HG02938 (cell line): ENCODE data around the gene IMMP2L.

Experiments
- ATAC-seq: cut with Tn5 transposase; IDR thresholded peaks from one replicate; pipeline ENCODE4 v1.9.1; 2021; ENCODE audit warnings: mild to moderate bottlenecking, moderate library complexity; ENCODE audit not compliant: unreplicated experiment

Gene IMMP2L

GRCh38 chr7:111173528-111173927 lies 388.8 kb downstream of the IMMP2L start:
- ATAC-seq, result no peak

DNA sequence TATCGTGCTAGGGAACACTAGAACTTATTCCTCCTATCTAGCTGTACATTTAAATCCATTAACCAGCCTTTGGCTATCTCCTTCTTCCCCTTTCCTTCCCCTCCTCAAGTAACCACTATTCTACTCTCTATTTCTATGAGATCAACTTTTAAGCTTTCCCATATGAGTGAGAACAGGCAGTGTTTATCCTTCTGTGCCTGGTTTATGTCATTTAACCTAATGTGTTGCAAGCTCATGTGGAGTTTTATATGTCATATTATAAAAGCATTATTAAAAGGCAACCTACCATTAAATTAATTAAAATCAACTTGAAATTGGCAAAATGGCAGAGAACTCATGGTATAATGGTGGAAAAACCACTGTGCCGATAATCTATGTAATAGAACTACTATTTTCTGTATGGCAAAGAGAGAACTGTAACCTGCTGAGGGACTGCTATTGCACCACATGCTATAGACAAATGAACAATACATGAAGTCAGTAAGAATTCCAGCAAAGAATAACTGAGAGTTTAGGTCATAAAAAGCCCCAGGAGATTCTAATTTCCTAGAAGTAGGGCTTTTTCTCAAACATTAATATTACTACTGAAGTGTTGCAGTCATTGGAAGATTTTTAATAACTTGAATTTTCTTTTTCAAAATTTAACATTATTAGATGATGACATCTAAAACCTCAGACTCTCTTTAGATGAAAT lies 389.6 kb downstream of the IMMP2L start:
- ATAC-seq, result no peak

GRCh38 chr7:111168182-111168581 lies 394.1 kb downstream of the IMMP2L start:
- ATAC-seq, result no peak

- ATAC-seq, result no peak
Observed at GRCh38 chr7:111164442-111164841, 397.9 kb downstream of the IMMP2L start.

GRCh38 chr7:111162692-111163091 lies 399.6 kb downstream of the IMMP2L start:
- no peak for ATAC-seq

DNA sequence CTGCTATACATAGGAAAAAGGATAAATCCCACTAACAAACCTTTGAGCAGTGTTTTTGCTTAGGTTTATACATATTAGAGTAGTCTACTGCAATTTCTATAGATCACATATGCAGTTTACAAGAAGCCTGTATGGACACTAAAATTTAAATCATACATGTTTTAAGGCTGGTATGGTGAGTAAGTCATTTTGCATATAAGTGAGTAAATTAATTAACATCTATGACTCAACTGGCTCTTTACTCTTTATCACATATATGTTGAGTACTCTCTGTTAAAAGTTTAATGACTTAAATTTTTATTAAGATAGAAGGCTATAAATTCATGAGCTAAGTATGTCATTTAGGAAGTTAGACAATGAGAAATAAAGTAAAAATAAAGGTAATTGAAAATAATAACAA lies 402.0 kb downstream of the IMMP2L start:
- no peak for ATAC-seq

DNA sequence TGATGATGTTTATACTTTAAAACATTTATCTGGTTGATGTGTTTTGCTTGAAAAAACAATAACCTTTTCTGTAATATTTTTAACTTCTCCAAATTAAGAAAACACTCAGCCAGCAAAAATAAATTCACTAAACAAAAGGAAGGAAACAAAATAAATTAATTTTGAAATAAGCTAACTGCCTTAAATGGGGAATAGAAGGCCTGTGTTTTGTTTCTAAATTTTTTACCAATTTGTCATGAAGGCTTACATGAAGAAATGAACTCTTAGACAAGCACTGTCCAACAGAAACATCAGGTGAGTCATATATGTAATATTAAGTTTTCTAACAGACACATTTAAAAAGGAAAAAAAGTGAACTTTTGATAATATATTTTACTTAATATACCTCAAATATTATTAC lies 402.9 kb downstream of the IMMP2L start:
- ATAC-seq, result no peak

DNA sequence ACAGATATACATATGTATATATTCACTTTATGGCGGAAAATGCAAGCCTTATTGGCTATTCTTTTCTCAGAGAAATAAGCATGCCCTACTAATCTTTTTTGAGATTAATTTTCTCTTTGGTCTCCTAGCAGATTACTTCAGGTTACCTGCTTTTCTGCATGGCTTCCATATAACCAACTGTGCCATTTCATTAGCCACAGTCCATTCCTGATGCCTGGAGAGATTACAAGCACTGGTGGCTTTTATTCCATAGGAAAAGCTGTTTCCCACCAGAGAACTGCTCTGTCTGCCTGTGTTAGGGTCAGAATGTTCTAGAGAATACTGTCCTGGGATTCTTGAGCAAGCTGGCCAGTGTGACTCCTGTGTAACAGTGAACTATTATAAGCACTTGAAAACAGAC lies 411.6 kb downstream of the IMMP2L start:
- no peak for ATAC-seq

DNA sequence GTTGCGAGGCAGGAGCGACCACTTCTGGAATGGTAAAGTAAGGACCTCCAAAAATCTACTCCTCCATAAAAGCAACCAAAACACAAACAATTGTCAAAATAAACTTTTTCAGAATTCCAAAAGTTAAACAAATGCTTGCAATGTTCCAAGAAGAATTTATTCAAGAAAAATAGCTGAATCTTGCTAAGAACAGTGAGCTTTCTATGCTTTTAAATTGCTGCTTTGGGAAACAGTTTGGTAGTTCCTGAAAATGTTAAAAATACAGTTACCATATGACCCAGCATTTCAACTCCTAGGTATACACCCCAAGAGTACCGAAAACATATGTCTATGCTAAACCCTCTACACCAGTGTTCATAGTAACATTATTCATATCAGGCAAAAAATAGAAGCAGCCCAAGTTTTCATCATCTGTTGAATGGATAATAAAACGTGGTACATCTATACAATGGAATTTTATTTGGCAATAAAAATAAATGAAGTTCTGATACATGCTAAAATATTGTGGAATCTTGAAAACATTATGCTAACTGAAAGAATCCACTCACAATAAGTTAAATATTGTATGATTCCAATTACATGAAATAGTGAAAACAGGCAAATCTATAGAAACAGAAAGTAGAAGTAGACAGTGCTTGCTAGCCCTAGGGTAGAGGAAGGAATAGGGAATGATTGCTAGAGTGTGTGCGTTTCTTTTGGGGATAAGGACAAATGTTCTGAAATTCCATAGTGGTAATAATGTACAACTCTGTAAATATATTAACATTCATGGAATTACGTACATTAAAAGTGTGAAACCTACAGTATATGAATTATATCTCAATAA lies 414.4 kb downstream of the IMMP2L start:
- ATAC-seq, result no peak

GRCh38 chr7:111146136-111146535 lies 416.2 kb downstream of the IMMP2L start:
- no peak for ATAC-seq

- no peak for ATAC-seq
Observed at GRCh38 chr7:111145472-111145871, 416.8 kb downstream of the IMMP2L start.

- ATAC-seq, result no peak
Observed at GRCh38 chr7:111140091-111140865, 422.0 kb downstream of the IMMP2L start.

- no peak for ATAC-seq
Observed at GRCh38 chr7:111138586-111138985, 423.7 kb downstream of the IMMP2L start.

DNA sequence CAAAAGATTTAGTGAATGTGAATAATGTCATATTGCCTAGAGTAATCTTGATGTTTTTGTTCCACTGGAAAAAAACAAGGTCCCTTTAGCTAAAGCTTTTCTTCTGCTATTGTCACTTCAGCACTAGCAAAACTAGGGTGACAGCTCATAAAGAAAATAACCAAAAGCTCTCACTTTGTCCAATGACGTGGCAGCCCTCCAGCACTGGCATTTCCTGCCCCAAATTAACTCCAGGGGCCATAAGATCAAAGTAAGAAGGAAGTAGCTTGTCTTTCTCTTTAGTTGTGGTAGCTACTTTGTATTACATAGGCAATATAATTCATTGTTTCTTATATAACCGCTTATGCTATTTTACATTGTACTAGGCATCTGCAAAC lies 424.1 kb downstream of the IMMP2L start:
- peak; percentile 94 for ATAC-seq

DNA sequence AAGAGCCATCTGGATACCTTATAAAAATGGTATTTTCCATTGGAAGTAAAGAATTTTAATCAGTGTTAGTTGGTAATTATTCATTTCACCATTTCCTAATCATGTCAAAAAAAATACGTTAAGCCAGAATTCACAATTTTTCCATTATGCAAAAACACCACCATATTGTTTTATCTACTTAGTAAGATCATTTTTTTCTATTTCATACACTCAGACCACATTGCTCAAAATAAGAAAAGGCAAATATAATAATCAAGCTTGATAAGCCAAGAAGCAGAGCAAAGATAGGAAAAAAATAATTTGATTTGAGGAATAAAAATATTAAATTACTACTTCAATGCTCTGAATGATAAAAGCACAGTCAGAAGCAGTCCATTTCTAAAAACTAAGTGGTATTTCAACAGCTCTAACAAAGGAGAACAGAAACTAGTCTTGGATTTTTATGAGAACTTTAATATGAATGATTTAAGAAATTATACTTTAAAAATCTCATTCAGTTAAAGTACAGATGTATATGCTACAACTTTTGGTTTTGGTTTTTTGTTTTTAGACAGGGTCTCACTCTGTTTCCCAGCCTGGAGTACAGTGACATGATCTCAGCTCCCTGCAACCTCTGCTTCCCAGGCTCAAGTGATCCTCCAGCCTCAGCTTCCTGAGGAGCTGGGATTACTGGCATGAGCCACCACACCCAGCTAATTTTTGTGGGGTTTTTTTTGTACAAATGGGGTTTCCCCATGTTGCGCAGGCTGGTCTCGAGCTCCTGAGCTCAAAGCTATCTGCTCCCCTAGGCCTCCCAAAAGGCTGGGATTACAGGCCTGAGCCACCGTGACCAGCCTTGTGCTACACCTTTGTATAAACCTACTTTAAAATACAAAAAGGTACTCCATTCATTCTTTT lies 424.7 kb downstream of the IMMP2L start:
- peak; percentile 61 for ATAC-seq

- no peak for ATAC-seq
Observed at GRCh38 chr7:111132833-111133232, 429.5 kb downstream of the IMMP2L start.

- no peak for ATAC-seq
Observed at GRCh38 chr7:111129435-111129834, 432.9 kb downstream of the IMMP2L start.

- no peak for ATAC-seq
Observed at GRCh38 chr7:111126987-111127386, 435.3 kb downstream of the IMMP2L start.

DNA sequence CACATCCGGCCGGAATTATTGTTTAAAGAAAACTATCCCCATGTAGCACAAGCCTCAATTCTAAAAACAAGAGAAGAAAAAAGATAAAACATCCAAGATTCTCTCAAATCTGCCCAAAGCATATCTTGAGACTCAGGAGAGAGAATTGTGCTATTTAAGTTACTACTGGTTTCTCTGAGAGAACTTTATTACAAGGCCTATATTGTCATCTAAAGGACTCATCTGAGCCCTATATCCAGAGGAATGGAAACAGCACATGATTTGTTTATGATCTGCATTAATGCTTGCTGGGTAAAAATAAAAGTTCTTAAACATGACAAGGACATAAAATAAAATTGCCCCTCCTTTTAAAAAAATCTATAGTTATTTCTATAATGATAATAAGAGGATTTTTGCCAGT lies 446.3 kb downstream of the IMMP2L start:
- ATAC-seq, result no peak

DNA sequence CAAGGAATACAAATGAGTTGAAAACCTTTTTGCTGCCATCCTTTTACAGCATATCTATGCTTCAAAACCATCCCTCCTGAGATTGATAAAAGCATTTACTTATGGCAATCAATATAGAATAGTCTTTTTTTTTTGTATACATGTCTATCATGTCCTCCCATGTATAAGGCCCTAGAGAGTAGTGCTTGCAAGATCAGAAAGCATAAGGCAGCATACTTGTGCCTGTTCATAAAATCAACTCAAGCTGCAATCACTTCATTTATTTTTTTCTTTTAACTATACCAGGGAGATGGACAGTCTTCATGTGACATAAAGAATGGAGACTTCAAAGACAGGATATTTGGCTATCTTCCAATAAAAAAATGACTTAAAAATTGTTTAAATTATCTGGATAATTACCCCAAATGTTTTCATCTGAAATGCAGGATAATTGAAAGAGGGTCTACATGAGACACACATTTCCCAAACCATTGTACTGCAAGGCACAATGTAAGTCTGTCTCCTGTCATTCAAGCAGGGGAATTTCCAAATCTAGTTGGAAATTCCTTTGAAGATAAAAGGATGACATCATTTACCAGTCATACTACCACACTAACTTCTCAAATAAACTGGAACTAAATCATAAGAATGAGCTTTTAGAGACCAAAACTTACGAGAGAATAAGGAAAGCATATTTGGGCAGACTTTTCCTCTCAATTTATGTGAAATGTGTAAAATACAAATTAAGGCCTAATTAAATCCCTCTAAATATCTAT lies 448.9 kb downstream of the IMMP2L start:
- peak; percentile 55 for ATAC-seq
